ENCODE data around the gene ZNF207. TPM values are rescaled to one million over a fixed set of nuclear protein-coding genes. Genes with fewer than 3 reads are reported as not detected.

The ZNF207 gene
- total and polyA plus RNA-seq, 2 of the 8 experiments (the other 6 are each of a cell fraction or from before 2014, with no cell fraction given), result 268 to 286 TPM

DNA sequence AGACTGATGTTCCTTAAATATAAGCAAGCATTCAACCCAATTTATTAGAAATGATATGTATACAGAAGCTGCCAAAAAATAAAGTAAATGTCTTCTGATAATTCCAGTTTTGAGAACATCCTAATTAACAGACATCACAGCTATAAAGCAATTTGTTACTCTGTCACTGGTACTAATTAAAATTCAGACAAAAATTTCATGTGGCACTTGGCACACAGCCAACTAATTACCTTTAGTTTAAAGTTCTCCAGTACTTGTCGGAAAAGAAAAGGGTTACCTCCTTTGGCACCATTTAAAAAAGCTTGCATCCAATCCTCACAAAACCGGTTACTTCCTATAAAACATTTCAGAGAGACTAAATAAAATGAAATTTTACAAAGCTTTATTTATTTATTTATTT, 16.8 kb upstream of the ZNF207 start:
- Histone ChIP-seq H3K56ac (replicated peaks; ENCODE audit: insufficient read length, low read depth, low read length) (no peak overlapping the region), H3K36me3 (ENCODE audit: control insufficient read depth in 2 of 4, insufficient read depth in 4 of 4, low read length in 3 of 4) (peaks cover 12 to 45% (median 27%) of the 10 kb centered on the region in 4 experiments), H3K23ac (ENCODE audit: insufficient read length) (no peak overlapping the region), H2BK12ac (ENCODE audit: low read depth, low read length) (no peak overlapping the region), H3K79me1 (ENCODE audit: low read depth, low read length) (no peaks in the 10 kb centered on the region), H3K4me2 (ENCODE audit: insufficient read depth in 1 of 2, low read depth in 2 of 2, low read length in 2 of 2) (no peak overlapping the region), H3K18ac (ENCODE audit: extremely low read depth, low read length) (no peak overlapping the region), H4K20me1 (replicated peaks in 1 of 2; ENCODE audit: control insufficient read depth in 1 of 2, insufficient read depth in 2 of 2, low read length in 2 of 2) (no peaks in the 10 kb centered on the region), H3K4me1 (replicated peaks in 1 of 4; ENCODE audit: control insufficient read depth in 3 of 4, insufficient read depth in 4 of 4, low read length in 3 of 4) (no peaks in the 10 kb centered on the region), H2BK15ac (ENCODE audit: low read length) (no peak overlapping the region), H3K14ac (ENCODE audit: insufficient read length) (no peak overlapping the region), H2BK20ac (ENCODE audit: low read length) (no peak overlapping the region), H2BK5ac (ENCODE audit: low read depth, low read length) (no peak overlapping the region), H3K27ac (ENCODE audit: low read depth, low read length) (no peak overlapping the region), H2AK5ac (ENCODE audit: low read depth, low read length) (no peak overlapping the region), H3K27me3 (replicated peaks in 1 of 4; ENCODE audit: control insufficient read depth in 3 of 4, extremely low read depth in 1 of 4, insufficient read depth in 3 of 4, low read length in 3 of 4) (no peaks in the 10 kb centered on the region), H4K91ac (replicated peaks; ENCODE audit: insufficient read length, low read length) (no peak overlapping the region), H3K9me3 (ENCODE audit: insufficient read depth in 2 of 2, low read depth in 1 of 2, low read length in 1 of 2) (no peaks in the 10 kb centered on the region), H2AFZ (ENCODE audit: low read length) (no peak overlapping the region), H3K23me2 (ENCODE audit: low read depth, low read length) (no peaks in the 10 kb centered on the region), H3K9ac (replicated peaks in 1 of 4; ENCODE audit: extremely low read depth in 1 of 4, low read depth in 3 of 4, low read length in 3 of 4) (no peak overlapping the region), H3K4ac (replicated peaks; ENCODE audit: insufficient read length, low read depth, low read length) (no peak overlapping the region), H4K8ac (ENCODE audit: extremely low read depth, insufficient read depth, low read length) (no peak overlapping the region), H4K5ac (ENCODE audit: insufficient read length, low read depth, low read length) (no peak overlapping the region), H3K4me3 (ENCODE audit: extremely low read depth in 1 of 4, insufficient read depth in 2 of 4, low read depth in 3 of 4, low read length in 4 of 4) (no peak overlapping the region), H3K79me2 (ENCODE audit: control insufficient read depth in 1 of 2, insufficient read depth in 2 of 2, low read length in 2 of 2) (no peaks in the 10 kb centered on the region), H2BK120ac (replicated peaks; ENCODE audit: low read depth, low read length) (no peak overlapping the region)
- no peak for FAIRE-seq
- POLR2A ChIA-PET (ENCODE audit: partially characterized antibody), result no interaction called here
- no peak for DNase-seq (ENCODE audit: low read depth in 1 of 2, low spot score in 2 of 2)
- CTCF ChIA-PET (ENCODE audit: partially characterized antibody), result interaction anchor here (1.2 to 2.2 kb wide), 4 partner anchors 10 to 80 kb away, joined by 4 to 5 read pairs (median 4); no protein-coding TSS in a partner anchor
- 88% methylated on average over 2 of the region's 2 CpGs; no CpG with 5 or more reads in 1 of the 2 experiments for WGBS, 2 experiments (ENCODE audit: extremely low coverage in 1 of 2, insufficient coverage in 1 of 2, insufficient read length in 1 of 2, insufficient replicate concordance in 2 of 2, low coverage in 1 of 2, low lambda C conversion rate in 2 of 2, missing lambda C conversion rate in 1 of 2)
- TF ChIP-seq YY1 (IDR thresholded peaks at IDR 0.05; ENCODE audit: low read depth, low read length) (no peak), KDM5A (IDR thresholded peaks at IDR 0.05; ENCODE audit: low read length) (no peak), MAX (IDR thresholded peaks at IDR 0.05) (no peak), TEAD4 (IDR thresholded peaks at IDR 0.05; ENCODE audit: low read depth, low read length) (no peak), SUZ12 (IDR thresholded peaks at IDR 0.05; ENCODE audit: low read length) (no peak), POLR2A (IDR thresholded peaks at IDR 0.05; ENCODE audit: control extremely low read depth in 1 of 2, low read depth in 2 of 2, low read length in 2 of 2) (no peak), GTF2F1 (IDR thresholded peaks at IDR 0.05; ENCODE audit: borderline replicate concordance, low read depth, low read length) (no peak), SRF (IDR thresholded peaks at IDR 0.05; ENCODE audit: low read depth, low read length) (no peak), PHF8 (conservative IDR thresholded peaks at IDR 0.05; ENCODE audit: low read depth, low read length) (no peak), CBX5 (IDR thresholded peaks at IDR 0.05; ENCODE audit: low read depth, low read length) (no peak), ATF2 (IDR thresholded peaks at IDR 0.05; ENCODE audit: low read length) (no peak), EZH2 (IDR thresholded peaks at IDR 0.05; ENCODE audit: low read depth, low read length, severe bottlenecking) (no peak), JUN (IDR thresholded peaks at IDR 0.05; ENCODE audit: low read depth, low read length) (no peak), EGR1 (IDR thresholded peaks at IDR 0.05; ENCODE audit: borderline replicate concordance, low read depth, low read length) (no peak)
